Lower leg skin (tissue), 3 donors: ENCODE results near the gene OLFML2B.

Source experiments
- CTCF ChIP-seq, 3 donors: fragments of 450-650 bp; IDR thresholded peaks; one replicate each; pipeline ENCODE4 v1.5.1; 2016; ENCODE audit warnings: antibody characterized with exemption in 3 of 3, mild to moderate bottlenecking in 3 of 3, moderate library complexity in 2 of 3
- POLR2A ChIP-seq, 2 donors: fragments of 450-650 bp; IDR thresholded peaks; one replicate each; pipeline ENCODE4 v1.6.1; 2016 to 2017; ENCODE audit warnings: antibody characterized with exemption in 2 of 2, mild to moderate bottlenecking in 1 of 2, moderate library complexity in 1 of 2

- TF ChIP-seq CTCF (IDR thresholded peaks at IDR 0.05) (no peak), POLR2A (IDR thresholded peaks at IDR 0.05) (no peak)
Observed at GRCh38 chr1:161998811-161999210, 24.9 kb downstream of the OLFML2B start.
